ENCODE data around the gene CACFD1. TPM values are rescaled to one million over a fixed set of nuclear protein-coding genes. Genes with fewer than 3 reads are reported as not detected.

Gene CACFD1
- polyA plus RNA-seq, 3 donors, result 5.0 to 6.7 (median 5.1) TPM

DNA sequence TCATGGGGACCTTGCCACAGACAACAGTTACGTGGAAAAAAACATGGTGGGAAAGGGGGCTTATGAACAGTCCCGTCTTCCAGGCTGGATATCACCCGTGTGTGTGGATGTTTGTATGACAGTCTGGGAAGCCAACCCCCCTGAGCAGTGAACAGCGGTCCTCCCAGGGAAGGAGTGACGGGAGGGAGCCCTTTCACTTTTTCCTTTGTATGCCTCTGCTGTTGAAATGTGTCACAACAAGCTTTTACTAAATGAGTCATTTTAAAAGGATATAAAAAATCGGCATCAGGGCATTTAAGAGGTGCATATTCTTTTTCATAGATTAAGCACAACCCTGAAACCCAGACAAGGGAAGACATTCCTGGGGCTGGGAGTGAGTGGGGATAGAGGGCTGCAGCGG lies 59.9 kb downstream of the CACFD1 start:
- H3K4me3 Mint-ChIP-seq, result no peak overlapping the region
- H3K36me3 ChIP-seq (replicated peaks in 1 of 2; ENCODE audit: control insufficient read depth in 1 of 2, insufficient read depth in 2 of 2, low read length in 2 of 2), result no peaks in the 10 kb centered on the region
- WGBS (ENCODE audit: insufficient coverage), result 90% methylated on average over 2 of the region's 7 CpGs
- TF ChIP-seq, protein P1, sequence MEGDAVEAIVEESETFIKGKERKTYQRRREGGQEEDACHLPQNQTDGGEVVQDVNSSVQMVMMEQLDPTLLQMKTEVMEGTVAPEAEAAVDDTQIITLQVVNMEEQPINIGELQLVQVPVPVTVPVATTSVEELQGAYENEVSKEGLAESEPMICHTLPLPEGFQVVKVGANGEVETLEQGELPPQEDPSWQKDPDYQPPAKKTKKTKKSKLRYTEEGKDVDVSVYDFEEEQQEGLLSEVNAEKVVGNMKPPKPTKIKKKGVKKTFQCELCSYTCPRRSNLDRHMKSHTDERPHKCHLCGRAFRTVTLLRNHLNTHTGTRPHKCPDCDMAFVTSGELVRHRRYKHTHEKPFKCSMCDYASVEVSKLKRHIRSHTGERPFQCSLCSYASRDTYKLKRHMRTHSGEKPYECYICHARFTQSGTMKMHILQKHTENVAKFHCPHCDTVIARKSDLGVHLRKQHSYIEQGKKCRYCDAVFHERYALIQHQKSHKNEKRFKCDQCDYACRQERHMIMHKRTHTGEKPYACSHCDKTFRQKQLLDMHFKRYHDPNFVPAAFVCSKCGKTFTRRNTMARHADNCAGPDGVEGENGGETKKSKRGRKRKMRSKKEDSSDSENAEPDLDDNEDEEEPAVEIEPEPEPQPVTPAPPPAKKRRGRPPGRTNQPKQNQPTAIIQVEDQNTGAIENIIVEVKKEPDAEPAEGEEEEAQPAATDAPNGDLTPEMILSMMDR (IDR thresholded peaks at IDR 0.05), result no peak
- no peaks in the 10 kb centered on the region for H3K36me3 Mint-ChIP-seq
- no peaks in the 10 kb centered on the region for H3K9me3 Mint-ChIP-seq
- H3K4me1 Mint-ChIP-seq, result no peaks in the 10 kb centered on the region
- intact Hi-C loops (cut with micrococcal nuclease), result no loop called here
- no peaks in the 10 kb centered on the region for H4K20me1 ChIP-seq (ENCODE audit: insufficient read depth, low read length)
- no peak overlapping the region for H3K4me3 ChIP-seq (replicated peaks in 1 of 3; ENCODE audit: low read depth in 2 of 3, low read length in 3 of 3)
- H3K27me3 Mint-ChIP-seq (ENCODE audit: low read depth in 3 of 3), result peaks cover 0 to 2% (median 1%) of the 10 kb centered on the region in 3 donors
- no peak overlapping the region for H3K9ac ChIP-seq (ENCODE audit: insufficient read depth, low read length, poor library complexity, severe bottlenecking)
- no peaks in the 10 kb centered on the region for H3K27me3 ChIP-seq (ENCODE audit: control insufficient read depth in 2 of 2, insufficient read depth in 2 of 2, low read length in 2 of 2)
- no peak for DNase-seq
- no peak overlapping the region for H3K4me2 ChIP-seq (replicated peaks; ENCODE audit: extremely low read depth, low read length, poor library complexity, severe bottlenecking)
- no peak overlapping the region for H2AFZ ChIP-seq (ENCODE audit: insufficient read depth, low read depth, low read length, poor library complexity, severe bottlenecking)
- no peaks in the 10 kb centered on the region for H3K4me1 ChIP-seq (ENCODE audit: control insufficient read depth in 1 of 2, insufficient read depth in 2 of 2, low read length in 2 of 2)
- H3K79me2 ChIP-seq (ENCODE audit: insufficient read depth, low read length), result no peaks in the 10 kb centered on the region
- no peak overlapping the region for H3K27ac ChIP-seq (ENCODE audit: low read depth in 1 of 2, low read length in 2 of 2)
- no peak overlapping the region for H3K27ac Mint-ChIP-seq
- no peaks in the 10 kb centered on the region for H3K9me3 ChIP-seq (replicated peaks in 1 of 2; ENCODE audit: control insufficient read depth in 1 of 2, insufficient read depth in 1 of 2, low read length in 2 of 2)

DNA sequence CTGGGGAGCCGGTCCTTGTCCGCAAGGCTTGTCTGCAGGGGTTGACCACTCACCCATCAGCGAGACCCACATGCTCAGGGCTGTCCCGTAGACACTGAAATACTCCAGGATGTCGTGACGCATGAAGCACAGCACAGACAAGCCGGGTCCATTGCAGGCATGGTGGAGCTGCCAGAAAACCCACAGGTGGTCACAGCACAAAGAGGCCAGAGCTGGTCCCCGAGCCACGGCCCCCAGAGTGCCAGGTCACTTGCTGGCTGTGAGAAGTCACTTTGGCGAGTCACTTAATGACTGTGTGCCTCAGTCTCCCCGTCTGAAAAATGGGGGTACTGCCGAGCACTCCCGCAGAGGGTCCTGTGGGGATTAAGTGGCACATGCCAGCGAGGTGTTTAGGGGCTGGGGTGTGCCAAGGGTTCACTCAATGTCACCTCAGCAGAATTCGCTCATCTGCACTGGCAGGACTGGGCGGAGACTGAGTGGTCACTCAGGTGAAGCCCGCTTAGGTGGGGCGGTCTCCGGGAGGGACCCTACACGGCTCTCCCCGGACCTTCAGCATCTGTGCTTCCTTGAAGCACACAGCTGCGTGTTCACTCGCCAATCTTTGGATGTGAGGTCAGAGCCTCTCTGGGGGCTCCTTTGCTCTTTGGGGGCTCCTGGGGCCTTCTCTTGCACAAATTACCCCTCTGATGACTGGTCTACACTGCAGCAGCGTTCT lies 60.5 kb downstream of the CACFD1 start:
- Histone ChIP-seq H3K27ac (ENCODE audit: low read depth in 1 of 2, low read length in 2 of 2) (no peak overlapping the region), H4K20me1 (ENCODE audit: insufficient read depth, low read length) (no peaks in the 10 kb centered on the region), H2AFZ (ENCODE audit: insufficient read depth, low read depth, low read length, poor library complexity, severe bottlenecking) (no peak overlapping the region), H3K27me3 (ENCODE audit: control insufficient read depth in 2 of 2, insufficient read depth in 2 of 2, low read length in 2 of 2) (no peaks in the 10 kb centered on the region), H3K36me3 (replicated peaks in 1 of 2; ENCODE audit: control insufficient read depth in 1 of 2, insufficient read depth in 2 of 2, low read length in 2 of 2) (no peaks in the 10 kb centered on the region), H3K9ac (ENCODE audit: insufficient read depth, low read length, poor library complexity, severe bottlenecking) (no peak overlapping the region), H3K9me3 (replicated peaks in 1 of 2; ENCODE audit: control insufficient read depth in 1 of 2, insufficient read depth in 1 of 2, low read length in 2 of 2) (no peaks in the 10 kb centered on the region), H3K4me2 (replicated peaks; ENCODE audit: extremely low read depth, low read length, poor library complexity, severe bottlenecking) (no peak overlapping the region), H3K4me1 (ENCODE audit: control insufficient read depth in 1 of 2, insufficient read depth in 2 of 2, low read length in 2 of 2) (no peaks in the 10 kb centered on the region), H3K4me3 (replicated peaks in 1 of 3; ENCODE audit: low read depth in 2 of 3, low read length in 3 of 3) (no peak overlapping the region), H3K79me2 (ENCODE audit: insufficient read depth, low read length) (no peaks in the 10 kb centered on the region)
- Mint-ChIP-seq H3K4me3 (no peak overlapping the region), H3K27me3 (ENCODE audit: low read depth in 3 of 3) (peaks cover 0 to 2% (median 1%) of the 10 kb centered on the region in 3 donors), H3K36me3 (no peaks in the 10 kb centered on the region), H3K9me3 (no peaks in the 10 kb centered on the region), H3K27ac (no peak overlapping the region), H3K4me1 (no peaks in the 10 kb centered on the region)
- intact Hi-C loops (cut with micrococcal nuclease), result no loop called here
- TF ChIP-seq, protein P1 (IDR thresholded peaks at IDR 0.05), result no peak
- WGBS (ENCODE audit: insufficient coverage), result 95% methylated on average over 24 of the region's 24 CpGs
- no peak for DNase-seq

Other genes with a start within 250 kb of the CACFD1 start
- gene ABO, start 184.8 kb upstream of the CACFD1 start, polyA plus RNA-seq, result 1 to 10 TPM in 1 of 3 donors, under 1 TPM in 1, not detected in 1; 0.50 to 2.1 TPM
- gene SURF6, start 123.8 kb upstream of the CACFD1 start, polyA plus RNA-seq, result 10 to 100 TPM in 1 of 3 donors, 1 to 10 TPM in 1, under 1 TPM in 1; 0.75 to 12.9 (median 2.9) TPM
- 10 to 100 TPM in 1 of 3 donors, 1 to 10 TPM in 2; 6.8 to 27.7 (median 9.6) TPM for gene MED22, start 111.8 kb upstream of the CACFD1 start, polyA plus RNA-seq
- gene RPL7A, start 111.8 kb upstream of the CACFD1 start, polyA plus RNA-seq, result 1,000 to 10,000 TPM in 1 of 3 donors, 100 to 1,000 TPM in 2; 390 to 2,322 (median 437) TPM
- gene SURF1, start 103.5 kb upstream of the CACFD1 start, polyA plus RNA-seq, result 100 to 1,000 TPM in 1 of 3 donors, 10 to 100 TPM in 2; 60.5 to 140 (median 98.4) TPM
- 10 to 100 TPM; 17.5 to 24.7 (median 17.6) TPM for gene SURF2, start 103.4 kb upstream of the CACFD1 start, polyA plus RNA-seq
- gene SURF4, start 83.9 kb upstream of the CACFD1 start, polyA plus RNA-seq, result 100 to 1,000 TPM in 2 of 3 donors, 10 to 100 TPM in 1; 61.4 to 175 (median 157) TPM
- gene STKLD1, start 83.6 kb upstream of the CACFD1 start, polyA plus RNA-seq, result under 1 TPM in 1 of 3 donors, not detected in 2; 0.27 TPM
- 10 to 100 TPM in 1 of 3 donors, 1 to 10 TPM in 2; 3.0 to 11.0 (median 4.2) TPM for gene REXO4, start 42.0 kb upstream of the CACFD1 start, polyA plus RNA-seq
- under 1 TPM in 1 of 3 donors, not detected in 2; 0.77 TPM for gene ADAMTS13, start 37.6 kb upstream of the CACFD1 start, polyA plus RNA-seq
- gene SLC2A6, start 19.1 kb downstream of the CACFD1 start, polyA plus RNA-seq, result 100 to 1,000 TPM in 1 of 3 donors, 10 to 100 TPM in 2; 43.2 to 127 (median 60.4) TPM
- gene MYMK, start 65.0 kb downstream of the CACFD1 start, polyA plus RNA-seq, result not detected
- gene ADAMTSL2, start 74.7 kb downstream of the CACFD1 start, polyA plus RNA-seq, result under 1 TPM in 1 of 3 donors, not detected in 2; 0.08 TPM
- gene FAM163B, start 149.4 kb downstream of the CACFD1 start, polyA plus RNA-seq, result not detected
- not detected for gene DBH, start 176.4 kb downstream of the CACFD1 start, polyA plus RNA-seq